ENCODE data around the gene ADGRF4. TPM values are rescaled to one million over a fixed set of nuclear protein-coding genes. Genes with fewer than 3 reads are reported as not detected.

ADGRF4 gene
- total and polyA plus RNA-seq, 9 donors, result 0.11 to 1.3 (median 0.27) TPM; not detected in 2

GRCh38 chr6:47729457-47729856 is 31.1 kb downstream of the ADGRF4 start:
- 78 to 90% (median 85%) methylated on average over 1 of the region's 1 CpG for WGBS, 3 donors
- Histone ChIP-seq H3K36me3 (no peaks in the 10 kb centered on the region), H3K4me1 (ENCODE audit: insufficient read depth) (no peaks in the 10 kb centered on the region), H3K27ac (no peak overlapping the region), H3K4me3 (no peak overlapping the region), H3K27me3 (no peaks in the 10 kb centered on the region), H3K9me3 (no peaks in the 10 kb centered on the region)
- DNase-seq, result no peak
- intact Hi-C loops (cut with DNase I), result no loop called here
- TF ChIP-seq EP300 (IDR thresholded peaks at IDR 0.05) (no peak), POLR2A (IDR thresholded peaks at IDR 0.05) (no peak), CTCF (IDR thresholded peaks at IDR 0.05) (no peak)

- no peak for DNase-seq
- H3K27ac ChIP-seq, result no peak overlapping the region
- WGBS, 3 donors, result 10 to 29% (median 23%) methylated on average over 2 of the region's 2 CpGs
- H3K4me3 ChIP-seq, result no peak overlapping the region
- H3K27me3 ChIP-seq, result no peaks in the 10 kb centered on the region
- intact Hi-C loops (cut with DNase I), result no loop called here
- H3K4me1 ChIP-seq (ENCODE audit: insufficient read depth), result no peaks in the 10 kb centered on the region
- H3K36me3 ChIP-seq, result no peaks in the 10 kb centered on the region
- TF ChIP-seq POLR2A (IDR thresholded peaks at IDR 0.05) (no peak), EP300 (IDR thresholded peaks at IDR 0.05) (no peak), CTCF (IDR thresholded peaks at IDR 0.05) (no peak)
- H3K9me3 ChIP-seq, result no peaks in the 10 kb centered on the region
Measured at GRCh38 chr6:47733879-47734558, 35.6 kb downstream of the ADGRF4 start.

- intact Hi-C loops (cut with DNase I), result no loop called here
- no peaks in the 10 kb centered on the region for H3K36me3 ChIP-seq
- no peak for DNase-seq
- H3K27me3 ChIP-seq, result no peaks in the 10 kb centered on the region
- TF ChIP-seq POLR2A (IDR thresholded peaks at IDR 0.05) (no peak), CTCF (IDR thresholded peaks at IDR 0.05) (no peak), EP300 (IDR thresholded peaks at IDR 0.05) (no peak)
- H3K4me1 ChIP-seq (ENCODE audit: insufficient read depth), result no peaks in the 10 kb centered on the region
- 60 to 68% (median 63%) methylated on average over 4 of the region's 4 CpGs for WGBS, 3 donors
- no peaks in the 10 kb centered on the region for H3K9me3 ChIP-seq
- H3K27ac ChIP-seq, result no peak overlapping the region
- H3K4me3 ChIP-seq, result no peak overlapping the region
Measured at GRCh38 chr6:47734831-47735481, 36.6 kb downstream of the ADGRF4 start.

GRCh38 chr6:47736083-47736700 is 37.8 kb downstream of the ADGRF4 start:
- no peaks in the 10 kb centered on the region for H3K27me3 ChIP-seq
- H3K27ac ChIP-seq, result no peak overlapping the region
- no peaks in the 10 kb centered on the region for H3K9me3 ChIP-seq
- DNase-seq, result no peak
- intact Hi-C loops (cut with DNase I), result no loop called here
- H3K4me1 ChIP-seq (ENCODE audit: insufficient read depth), result no peaks in the 10 kb centered on the region
- no peak overlapping the region for H3K4me3 ChIP-seq
- 68 to 72% (median 72%) methylated on average over 7 of the region's 7 CpGs for WGBS, 3 donors
- H3K36me3 ChIP-seq, result no peaks in the 10 kb centered on the region
- TF ChIP-seq EP300 (IDR thresholded peaks at IDR 0.05) (no peak), POLR2A (IDR thresholded peaks at IDR 0.05) (no peak), CTCF (IDR thresholded peaks at IDR 0.05) (no peak)
